HG03571 (cell line): ENCODE results near the gene NUP50.
"Not testable (repeated sequence)": the region's sequence is repeated elsewhere in the genome, so short reads cannot be mapped to it uniquely, and the experiment has no call there.

Experiments used
- ATAC-seq: cut with Tn5 transposase; IDR thresholded peaks from one replicate; pipeline ENCODE4 v1.9.1; 2021; ENCODE audit not compliant: unreplicated experiment

NUP50 gene

DNA sequence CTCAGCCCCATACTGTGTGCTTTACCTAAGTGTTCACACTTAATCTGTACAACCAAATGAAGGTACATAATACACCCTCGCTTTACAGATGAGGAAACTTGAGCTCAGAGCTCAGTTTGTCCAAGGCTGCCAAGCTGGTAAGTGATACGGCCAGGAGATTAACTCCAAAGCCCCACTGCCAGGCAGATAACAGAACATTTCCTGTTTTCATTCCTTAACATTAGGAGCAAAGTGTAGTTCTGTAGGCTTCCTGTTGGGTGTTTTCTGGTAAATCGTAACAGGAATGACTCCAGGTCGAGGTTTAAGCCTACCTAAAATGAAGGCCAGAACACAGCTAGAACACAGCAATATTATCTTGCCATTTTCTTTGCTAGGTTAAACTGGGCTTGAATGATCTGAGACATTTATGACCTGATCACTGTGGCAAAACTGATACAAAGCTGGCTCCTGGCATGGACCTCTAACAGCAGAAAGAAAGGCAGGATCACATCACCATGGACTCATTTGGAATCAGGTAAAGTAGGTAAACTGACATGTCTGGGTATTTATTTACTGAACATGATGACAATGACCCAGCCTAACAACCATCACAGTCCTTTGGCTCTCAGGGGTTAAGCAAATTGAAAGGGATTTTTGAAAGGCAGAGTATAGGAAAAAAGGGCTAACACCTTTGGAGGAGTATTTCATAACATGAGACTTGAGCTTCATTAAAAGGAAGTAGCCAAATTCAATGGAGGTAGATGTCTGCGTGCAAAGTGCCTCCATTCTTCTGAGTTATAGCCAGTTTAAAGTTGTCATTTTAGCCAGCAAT is 3.9 kb upstream of the NUP50 start:
- ATAC-seq, result no peak

DNA sequence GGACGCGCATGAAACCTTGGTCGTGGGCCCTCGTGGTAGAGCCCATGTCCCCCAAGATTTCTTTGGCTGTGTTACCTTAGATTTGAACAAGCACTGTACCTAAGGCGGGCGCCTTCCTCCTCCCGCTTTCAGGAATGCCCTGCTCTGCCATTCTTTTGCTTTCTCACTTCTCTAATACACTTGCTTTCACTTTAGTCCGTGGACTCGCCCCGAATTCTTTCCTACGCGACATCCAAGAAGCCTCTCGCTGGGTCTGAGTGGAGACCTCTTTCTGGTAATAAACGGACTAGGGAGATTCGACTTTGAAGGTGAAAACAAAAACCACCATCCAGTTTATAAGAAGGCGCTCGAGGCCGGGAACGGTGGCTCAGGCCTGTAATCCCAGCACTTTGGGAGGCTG is 1.2 kb upstream of the NUP50 start:
- ATAC-seq, result no peak

DNA sequence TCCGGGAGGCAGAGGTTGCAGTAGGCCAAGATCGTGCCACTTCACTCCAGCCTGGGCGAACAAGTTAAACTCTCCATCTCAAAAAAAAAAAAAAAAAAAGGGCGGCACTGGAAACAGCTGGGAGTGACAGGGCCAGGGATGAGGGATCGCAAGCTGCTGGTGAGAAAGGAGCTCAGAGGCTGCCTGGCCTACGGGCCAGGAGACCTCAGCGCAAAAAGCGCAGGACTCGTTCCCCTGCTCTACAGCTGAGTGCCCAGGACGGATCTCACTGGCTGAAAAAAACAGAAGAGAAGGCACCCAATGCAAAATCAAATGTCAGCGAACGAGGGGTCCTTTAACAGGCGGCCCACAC is 650 bp upstream of the NUP50 start:
- ATAC-seq, result no peak

GRCh38 chr22:45164270-45165088 is 754 bp downstream of the NUP50 start:
- ATAC-seq, result peak; percentile 40

- ATAC-seq, result no peak
These were observed 3.2 kb downstream of the NUP50 start for GRCh38 chr22:45166932-45167331.

DNA sequence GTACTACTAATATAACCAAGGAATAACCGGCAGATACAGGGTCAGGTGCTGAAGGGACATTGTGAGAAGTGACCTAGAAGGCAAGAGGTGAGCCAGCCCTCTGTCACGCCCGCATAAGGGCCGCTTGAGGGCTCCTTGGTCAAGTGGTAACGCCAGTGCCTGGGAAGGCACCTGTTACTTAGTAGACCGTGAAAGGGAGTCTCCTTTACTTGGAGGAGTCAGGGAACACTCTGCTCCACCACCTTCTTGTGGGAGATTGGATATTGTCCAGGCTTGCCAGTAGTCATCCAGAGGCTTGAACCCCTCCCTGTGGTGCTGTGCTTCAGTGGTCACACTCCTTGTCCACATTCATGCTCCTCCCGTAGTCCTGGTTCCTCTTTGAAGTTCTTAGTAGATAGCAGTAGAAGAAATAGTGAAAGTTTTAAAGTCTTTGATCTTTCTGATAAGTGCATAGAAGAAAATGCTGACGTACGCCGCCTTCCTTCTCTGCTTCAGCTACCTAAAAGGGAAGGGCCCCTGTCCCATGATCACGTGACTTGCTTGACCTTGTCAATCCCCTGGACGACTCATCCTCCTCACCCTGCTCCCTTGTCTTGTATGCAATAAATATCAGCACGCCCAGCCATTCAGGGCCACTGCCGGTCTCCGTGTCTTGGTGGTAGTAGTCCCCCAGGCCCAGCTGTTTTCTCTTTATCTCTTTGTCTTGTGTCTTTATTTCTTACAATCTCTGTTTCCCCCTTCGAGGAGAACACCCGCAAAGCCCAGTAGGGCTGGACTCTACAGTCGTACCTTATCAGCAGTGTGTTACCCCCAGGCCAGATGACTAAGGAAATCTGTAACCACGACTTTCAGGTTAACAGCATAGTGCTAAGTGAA is 6.1 kb downstream of the NUP50 start:
- no peak for ATAC-seq

GRCh38 chr22:45171830-45172229 is 8.1 kb downstream of the NUP50 start:
- ATAC-seq, result no peak

- no peak for ATAC-seq
These were observed 9.3 kb downstream of the NUP50 start for GRCh38 chr22:45172881-45173585.

DNA sequence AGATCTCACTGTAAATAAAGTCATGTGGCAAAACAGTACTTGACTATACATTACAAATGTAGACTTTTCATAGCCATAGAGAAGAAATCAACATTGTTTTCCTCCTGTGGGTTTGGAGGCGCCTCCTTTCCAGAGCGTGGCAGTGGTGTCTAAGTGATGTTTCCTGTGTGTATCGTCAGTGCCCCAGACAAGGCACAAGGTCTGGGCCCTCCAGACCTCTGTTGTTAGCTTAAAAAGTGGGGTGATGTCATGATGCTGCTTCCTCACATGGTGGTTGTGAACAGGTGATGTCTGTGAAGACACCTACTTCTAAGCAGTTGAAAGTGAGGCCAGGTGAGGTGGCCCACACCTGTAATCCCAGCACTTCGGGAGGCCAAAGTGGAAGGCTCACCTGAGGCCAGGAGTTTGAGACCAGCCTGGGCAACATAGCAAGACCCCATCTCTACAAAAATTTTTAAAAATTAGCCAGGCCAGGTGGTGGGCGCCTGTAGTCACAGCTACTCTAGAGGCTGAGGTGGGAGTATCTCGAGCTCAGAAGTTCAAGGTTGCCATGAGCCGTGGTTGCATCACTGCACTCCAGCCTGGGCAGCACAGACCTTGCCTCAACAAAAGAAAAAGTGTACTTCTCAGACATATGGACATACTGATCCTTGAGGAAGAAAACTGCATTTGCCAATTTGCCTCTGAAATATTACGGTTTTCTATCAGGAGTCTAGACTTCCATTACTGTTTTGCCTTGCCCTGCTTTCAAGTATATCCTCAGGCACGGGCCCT is 15.7 kb downstream of the NUP50 start:
- no peak for ATAC-seq

DNA sequence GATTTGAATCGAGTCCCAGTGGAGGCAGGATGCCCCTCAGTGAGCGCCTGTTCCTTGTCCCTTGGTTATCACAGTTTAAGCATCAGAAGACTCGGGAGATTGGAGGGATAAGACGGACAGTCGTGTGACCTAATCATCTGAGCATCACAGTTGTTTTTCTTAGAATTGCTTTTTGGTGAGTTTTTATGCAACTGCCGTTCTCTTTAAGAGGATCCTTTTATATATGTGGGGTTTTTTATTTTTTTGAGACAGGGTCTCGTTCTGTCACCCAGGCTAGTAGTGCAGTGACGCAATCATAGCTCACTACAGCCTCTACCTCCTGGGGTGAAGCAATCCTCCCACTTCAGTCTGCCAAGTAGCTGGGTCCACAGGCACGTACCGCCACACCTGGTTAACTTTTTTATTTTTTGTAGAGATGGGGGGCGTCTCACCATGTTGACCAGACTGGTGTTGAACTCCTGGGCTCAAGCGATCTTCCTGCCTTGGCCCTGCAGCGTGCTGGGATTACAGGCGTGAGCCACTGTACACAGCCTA is 16.5 kb downstream of the NUP50 start:
- ATAC-seq, result no peak

- no peak for ATAC-seq
These were observed 17.5 kb downstream of the NUP50 start for GRCh38 chr22:45181240-45181639.

DNA sequence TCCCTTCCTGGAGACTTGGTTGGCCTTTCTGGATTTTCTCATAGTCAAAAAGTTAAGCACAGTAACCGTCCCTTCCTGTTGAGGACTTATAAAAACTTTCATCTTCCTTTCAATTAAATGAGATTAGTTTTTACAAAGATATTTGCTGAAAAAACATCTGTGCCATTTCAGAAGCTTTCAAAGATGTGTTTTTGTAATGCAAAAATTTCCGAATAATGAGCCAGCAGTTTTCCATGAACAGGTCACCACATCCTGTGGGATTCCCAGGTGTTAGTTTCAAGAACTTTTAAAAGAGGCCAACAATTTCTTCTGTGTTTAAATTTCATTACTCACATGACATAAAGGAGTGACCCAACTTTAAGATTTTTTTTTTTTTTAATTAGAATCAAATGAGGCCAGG is 18.0 kb downstream of the NUP50 start:
- no peak for ATAC-seq

GRCh38 chr22:45183974-45184373 is 20.2 kb downstream of the NUP50 start:
- no peak for ATAC-seq

DNA sequence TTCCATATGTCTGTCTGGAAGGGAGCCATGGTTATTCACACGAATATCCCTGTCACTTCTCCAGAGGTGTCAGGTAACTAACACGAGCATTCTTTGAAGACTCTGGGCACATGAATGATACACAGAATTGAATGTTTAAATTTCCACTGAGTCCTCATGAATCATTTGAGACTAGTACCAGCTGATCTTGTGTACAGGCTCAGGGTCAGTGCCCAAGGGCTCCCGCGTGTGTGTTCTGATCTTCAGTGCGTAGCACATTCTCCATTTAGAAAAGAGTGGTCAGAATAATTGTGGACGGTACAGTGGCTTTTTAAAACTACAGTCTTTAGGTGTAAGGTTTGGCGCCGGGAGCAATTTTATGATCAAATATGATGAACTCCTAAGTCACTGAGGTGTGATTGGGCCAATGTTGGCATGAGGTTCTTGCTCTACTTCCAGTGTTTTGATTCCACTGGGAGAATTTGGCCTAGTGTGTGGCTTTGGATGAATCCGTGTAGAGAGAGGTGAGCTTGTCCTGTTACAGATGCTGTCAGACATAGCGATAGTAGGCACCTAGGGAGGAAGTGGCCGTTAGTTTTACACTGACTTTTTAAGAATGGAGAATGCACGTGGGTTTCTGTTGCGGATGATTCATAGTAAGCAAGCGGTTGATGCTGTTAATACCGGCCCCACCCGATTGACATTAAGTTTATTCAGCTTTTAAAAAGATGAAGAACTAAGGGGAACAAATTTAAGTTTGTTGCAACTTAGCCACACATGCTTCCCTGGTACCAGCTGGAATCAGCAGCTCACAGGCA is 22.2 kb downstream of the NUP50 start:
- no peak for ATAC-seq

DNA sequence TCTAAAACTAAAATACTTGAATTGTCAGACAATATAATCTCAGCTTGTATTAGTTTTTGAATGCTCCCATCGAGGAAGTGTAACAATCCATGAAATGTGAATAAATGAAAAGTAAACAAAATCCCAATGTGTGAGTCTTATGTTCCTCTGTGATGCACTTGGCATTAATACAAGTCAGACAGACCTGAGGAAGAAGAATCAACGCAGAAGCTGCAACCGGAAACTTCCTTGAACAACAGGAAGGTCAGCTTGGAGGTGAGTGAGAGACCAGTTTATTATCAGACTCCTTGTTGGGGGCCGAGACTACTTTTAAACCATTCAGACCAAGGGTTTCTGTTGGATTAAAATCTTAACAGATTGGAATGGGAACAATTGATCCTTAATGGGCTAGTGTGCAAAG is 24.2 kb downstream of the NUP50 start:
- no peak for ATAC-seq

- no peak for ATAC-seq
These were observed 25.1 kb downstream of the NUP50 start for GRCh38 chr22:45188779-45189178.

- no peak for ATAC-seq
These were observed 26.6 kb downstream of the NUP50 start for GRCh38 chr22:45190202-45190872.

DNA sequence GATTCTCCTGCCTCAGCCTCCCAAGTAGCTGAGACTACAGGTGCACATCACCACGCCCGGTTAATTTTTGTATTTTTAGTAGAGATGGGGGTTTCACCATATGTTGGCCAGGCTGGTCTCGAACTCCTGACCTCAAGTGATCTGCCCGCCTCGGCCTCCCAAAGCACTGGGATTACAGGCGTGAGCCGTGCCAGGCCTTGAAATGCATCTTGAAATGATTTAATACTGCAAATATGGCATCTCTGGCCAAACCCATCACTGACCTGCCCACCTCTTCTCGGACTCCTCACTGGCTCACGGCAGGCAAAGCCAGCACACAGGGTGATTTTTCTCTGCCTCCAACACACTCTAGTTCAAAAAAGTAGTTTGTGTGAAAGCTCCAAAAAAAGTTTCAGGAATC is 28.0 kb downstream of the NUP50 start:
- ATAC-seq, result not testable (repeated sequence)
